Mesenchymal stem cell (in vitro differentiated cells and primary cell): ENCODE data around the gene RMND5A.
A peak's percentile ranks its signal among the peaks of the same experiment; 100 is the strongest.

Experiments used
- DNase-seq: peaks from one replicate; pipeline ENCODE4 v3.0.0-alpha.2; 2013
- H2AFZ ChIP-seq: one replicate; pipeline ENCODE4 v1.6.1; 2013; ENCODE audit warnings: low read depth, mild to moderate bottlenecking, control low read depth, inconsistent platforms, low read length, moderate library complexity
- H2AK5ac ChIP-seq: 2 replicates; pipeline ENCODE4 v1.6.1; 2013; ENCODE audit warnings: low read length, moderate library complexity, mild to moderate bottlenecking, inconsistent platforms; ENCODE audit not compliant: severe bottlenecking
- H2BK120ac ChIP-seq: one replicate; pipeline ENCODE4 v1.6.1; 2013; ENCODE audit warnings: low read depth, mild to moderate bottlenecking, inconsistent platforms, low read length, moderate library complexity
- H2BK12ac ChIP-seq, 2 experiments: one replicate each; pipeline ENCODE4 v1.6.1; 2013; ENCODE audit warnings: inconsistent platforms in 2 of 2, low read length in 2 of 2, mild to moderate bottlenecking in 2 of 2, moderate library complexity in 2 of 2, control low read depth in 1 of 2
- H2BK15ac ChIP-seq: one replicate; pipeline ENCODE4 v1.6.1; 2013; ENCODE audit warnings: mild to moderate bottlenecking, low read depth, inconsistent platforms; ENCODE audit not compliant: poor library complexity, severe bottlenecking
- H2BK5ac ChIP-seq: 2 replicates; pipeline ENCODE4 v1.6.1; 2013; ENCODE audit warnings: low read depth, mild to moderate bottlenecking, low read length, control low read depth, inconsistent platforms; ENCODE audit not compliant: poor library complexity, severe bottlenecking
- H3K14ac ChIP-seq, 2 experiments: one replicate each; pipeline ENCODE4 v1.6.1; 2013; ENCODE audit warnings: inconsistent platforms in 2 of 2, low read length in 2 of 2, control low read depth in 1 of 2, mild to moderate bottlenecking in 1 of 2, moderate library complexity in 1 of 2
- H3K18ac ChIP-seq, 2 experiments: one replicate each; pipeline ENCODE4 v1.6.1; 2013; ENCODE audit warnings: inconsistent platforms in 2 of 2, low read length in 2 of 2, control low read depth in 1 of 2, low read depth in 1 of 2, mild to moderate bottlenecking in 1 of 2
- H3K23ac ChIP-seq, 2 experiments: one replicate each; pipeline ENCODE4 v1.6.1; 2013; ENCODE audit warnings: inconsistent platforms in 2 of 2, low read length in 2 of 2, mild to moderate bottlenecking in 2 of 2, moderate library complexity in 2 of 2, control low read depth in 1 of 2
- H3K27ac ChIP-seq: 2 replicates; pipeline ENCODE4 v1.5.1; 2013; ENCODE audit warnings: mild to moderate bottlenecking, moderate library complexity, low read length, control low read depth, inconsistent platforms; ENCODE audit not compliant: poor library complexity, severe bottlenecking
- H3K27me3 ChIP-seq, 2 experiments: 2 replicates each; pipeline versions ENCODE4 v1.6.1 to v1.7.0; 2013; ENCODE audit warnings: low read length in 2 of 2, mild to moderate bottlenecking in 2 of 2, moderate library complexity in 2 of 2, control low read depth in 1 of 2, inconsistent platforms in 1 of 2; ENCODE audit not compliant: control insufficient read depth in 1 of 2, insufficient read depth in 1 of 2
- H3K36me3 ChIP-seq, 2 experiments: 2 replicates each; pipeline versions ENCODE4 v1.6.1 to v1.7.0; 2013; ENCODE audit warnings: low read length in 2 of 2, control low read depth in 1 of 2, inconsistent platforms in 1 of 2, low read depth in 1 of 2, mild to moderate bottlenecking in 1 of 2; ENCODE audit not compliant: insufficient read depth in 2 of 2, control insufficient read depth in 1 of 2
- H3K4ac ChIP-seq, 2 experiments: one replicate each; pipeline ENCODE4 v1.6.1; 2013; ENCODE audit warnings: inconsistent platforms in 2 of 2, low read length in 2 of 2, mild to moderate bottlenecking in 2 of 2, moderate library complexity in 2 of 2, control low read depth in 1 of 2, low read depth in 1 of 2
- H3K4me1 ChIP-seq: 2 replicates; pipeline ENCODE4 v1.6.1; 2013; ENCODE audit warnings: low read depth, low read length, control low read depth; ENCODE audit not compliant: control insufficient read depth, insufficient read depth
- H3K4me2 ChIP-seq: 2 replicates; pipeline ENCODE4 v1.6.1; 2013; ENCODE audit warnings: low read length, mild to moderate bottlenecking, inconsistent platforms; ENCODE audit not compliant: poor library complexity, severe bottlenecking
- H3K4me3 ChIP-seq, 2 experiments: 2 replicates each; pipeline versions ENCODE4 v1.5.1 to v1.7.0; 2013; ENCODE audit warnings: low read length in 2 of 2, mild to moderate bottlenecking in 2 of 2, control low read depth in 1 of 2, low read depth in 1 of 2; ENCODE audit not compliant: insufficient read depth in 1 of 2
- H3K79me1 ChIP-seq: replicated peaks from 2 replicates; pipeline ENCODE4 v1.6.1; 2013; ENCODE audit warnings: mild to moderate bottlenecking, control low read depth, low read length, inconsistent platforms; ENCODE audit not compliant: poor library complexity, severe bottlenecking
- H3K9ac ChIP-seq: 2 replicates; pipeline ENCODE4 v1.7.0; 2013; ENCODE audit warnings: mild to moderate bottlenecking, low read length, moderate library complexity
- H3K9me3 ChIP-seq: 2 replicates; pipeline ENCODE4 v1.7.0; 2013; ENCODE audit warnings: mild to moderate bottlenecking, low read length; ENCODE audit not compliant: control insufficient read depth
- H4K8ac ChIP-seq: one replicate; pipeline ENCODE4 v1.6.1; 2013; ENCODE audit warnings: inconsistent platforms, mild to moderate bottlenecking, low read length, moderate library complexity
- H4K91ac ChIP-seq: one replicate; pipeline ENCODE4 v1.6.1; 2013; ENCODE audit warnings: mild to moderate bottlenecking, low read length, inconsistent platforms
- WGBS: methylation state at CpG from one replicate; pipeline ENCODE4 v1.1.7; 2013; ENCODE audit warnings: mixed read lengths; 5-methylcytosine and 5-hydroxymethylcytosine counted together

RMND5A gene

GRCh38 chr2:86760371-86760770 is 40.3 kb downstream of the RMND5A start:
- H4K8ac ChIP-seq = no peak overlapping the region
- no peak overlapping the region for H2AK5ac ChIP-seq
- no peak for DNase-seq
- no peak overlapping the region for H3K27ac ChIP-seq
- no peak overlapping the region for H3K4ac ChIP-seq
- no peaks in the 10 kb centered on the region for H3K9me3 ChIP-seq
- no peaks in the 10 kb centered on the region for H3K4me1 ChIP-seq
- no peak overlapping the region for H2BK15ac ChIP-seq
- no peak overlapping the region for H3K18ac ChIP-seq
- H2AFZ ChIP-seq = no peak overlapping the region
- H3K23ac ChIP-seq = no peak overlapping the region
- H3K14ac ChIP-seq = no peak overlapping the region
- no peak overlapping the region for H2BK120ac ChIP-seq
- no peak overlapping the region for H2BK12ac ChIP-seq
- H3K4me3 ChIP-seq = no peak overlapping the region
- no peak overlapping the region for H3K9ac ChIP-seq
- no peak overlapping the region for H2BK5ac ChIP-seq
- peaks cover 18% of the 10 kb centered on the region for H3K79me1 ChIP-seq
- no peak overlapping the region for H4K91ac ChIP-seq
- WGBS = 95% methylated on average over 4 of the region's 4 CpGs
- H3K4me2 ChIP-seq = no peak overlapping the region
- H3K27me3 ChIP-seq = no peaks in the 10 kb centered on the region
- peaks cover 5 to 28% of the 10 kb centered on the region in 2 experiments for H3K36me3 ChIP-seq

GRCh38 chr2:86764661-86765309 is 44.7 kb downstream of the RMND5A start:
- Histone ChIP-seq H3K79me1 (peaks cover 27% of the 10 kb centered on the region), H3K27ac (no peak overlapping the region), H3K4me1 (no peaks in the 10 kb centered on the region), H2BK15ac (no peak overlapping the region), H3K9me3 (no peaks in the 10 kb centered on the region), H4K91ac (no peak overlapping the region), H3K27me3 (no peaks in the 10 kb centered on the region), H3K36me3 (peaks cover 10 to 38% of the 10 kb centered on the region in 2 experiments), H2BK5ac (no peak overlapping the region), H2AK5ac (no peak overlapping the region), H3K9ac (no peak overlapping the region), H3K4ac (no peak overlapping the region), H3K4me3 (no peak overlapping the region), H3K18ac (no peak overlapping the region), H2BK12ac (no peak overlapping the region), H2AFZ (no peak overlapping the region), H4K8ac (no peak overlapping the region), H2BK120ac (no peak overlapping the region), H3K14ac (no peak overlapping the region), H3K23ac (no peak overlapping the region), H3K4me2 (no peak overlapping the region)
- 30% methylated on average over 2 of the region's 4 CpGs for WGBS
- DNase-seq = peak; percentile 63

- no peak overlapping the region for H4K91ac ChIP-seq
- H2BK12ac ChIP-seq = no peak overlapping the region
- H3K18ac ChIP-seq = no peak overlapping the region
- H3K9me3 ChIP-seq = no peaks in the 10 kb centered on the region
- H3K4ac ChIP-seq = no peak overlapping the region
- no peak overlapping the region for H2BK5ac ChIP-seq
- no peak overlapping the region for H2AK5ac ChIP-seq
- peaks cover 29% of the 10 kb centered on the region for H3K79me1 ChIP-seq
- no peak overlapping the region for H3K14ac ChIP-seq
- no peak overlapping the region for H3K9ac ChIP-seq
- H3K27ac ChIP-seq = no peak overlapping the region
- no peak overlapping the region for H3K23ac ChIP-seq
- H3K36me3 ChIP-seq = peaks cover 10 to 41% of the 10 kb centered on the region in 2 experiments
- H3K4me1 ChIP-seq = no peaks in the 10 kb centered on the region
- no peak overlapping the region for H2AFZ ChIP-seq
- no CpG with 5 or more reads among the region's 1 CpG for WGBS
- DNase-seq = no peak
- H3K4me3 ChIP-seq = no peak overlapping the region
- H3K27me3 ChIP-seq = no peaks in the 10 kb centered on the region
- no peak overlapping the region for H2BK120ac ChIP-seq
- H4K8ac ChIP-seq = no peak overlapping the region
- H3K4me2 ChIP-seq = no peak overlapping the region
- no peak overlapping the region for H2BK15ac ChIP-seq
Measured at GRCh38 chr2:86765310-86765695, 45.2 kb downstream of the RMND5A start.

- no peak overlapping the region for H2BK12ac ChIP-seq
- H3K23ac ChIP-seq = no peak overlapping the region
- H2AFZ ChIP-seq = no peak overlapping the region
- H3K14ac ChIP-seq = no peak overlapping the region
- H3K18ac ChIP-seq = no peak overlapping the region
- no peak overlapping the region for H3K4ac ChIP-seq
- no peak overlapping the region for H2BK5ac ChIP-seq
- H3K9me3 ChIP-seq = no peaks in the 10 kb centered on the region
- 98% methylated on average over 5 of the region's 5 CpGs for WGBS
- H4K91ac ChIP-seq = no peak overlapping the region
- H4K8ac ChIP-seq = no peak overlapping the region
- no peak overlapping the region for H2BK120ac ChIP-seq
- H2AK5ac ChIP-seq = no peak overlapping the region
- no peak overlapping the region for H3K27ac ChIP-seq
- no peak overlapping the region for H2BK15ac ChIP-seq
- H3K36me3 ChIP-seq = peaks cover 21 to 59% of the 10 kb centered on the region in 2 experiments
- DNase-seq = no peak
- H3K79me1 ChIP-seq = peaks cover 21% of the 10 kb centered on the region
- no peaks in the 10 kb centered on the region for H3K27me3 ChIP-seq
- H3K4me1 ChIP-seq = peaks cover 2% of the 10 kb centered on the region
- no peak overlapping the region for H3K4me3 ChIP-seq
- no peak overlapping the region for H3K9ac ChIP-seq
- H3K4me2 ChIP-seq = no peak overlapping the region
Measured at GRCh38 chr2:86768189-86768949, 48.3 kb downstream of the RMND5A start.
